Activated naive CD8-positive, alpha-beta T cell treated with anti-CD3 and anti-CD28 coated beads, Interleukin-2, amount 50 U/mL, for 24 hours (primary cell): Measurements from ENCODE around the gene RABEPK.
"Not testable (repeated sequence)": the region's sequence is repeated elsewhere in the genome, so short reads cannot be mapped to it uniquely, and the experiment has no call there.

Source experiments
- ATAC-seq: fragments of 150-1000 bp; cut with Tn5 transposase; one replicate; pipeline ENCODE4 v1.10.0; 2021
- DNase-seq: peaks from one replicate; pipeline ENCODE4 v3.0.0; 2021
- H3K27ac Mint-ChIP-seq: one replicate; pipeline ENCODE4 v1.8.0; 2021; ENCODE audit warnings: mild to moderate bottlenecking, mixed read lengths
- H3K27me3 Mint-ChIP-seq: one replicate; pipeline ENCODE4 v1.8.0; 2021; ENCODE audit warnings: mixed read lengths
- H3K36me3 Mint-ChIP-seq: one replicate; pipeline ENCODE4 v1.8.0; 2021; ENCODE audit warnings: low read depth, mixed read lengths
- H3K4me1 Mint-ChIP-seq: one replicate; pipeline ENCODE4 v1.8.0; 2021; ENCODE audit warnings: mixed read lengths
- H3K4me3 Mint-ChIP-seq: one replicate; pipeline ENCODE4 v1.8.0; 2021; ENCODE audit warnings: mild to moderate bottlenecking, moderate library complexity, mixed read lengths
- H3K9me3 Mint-ChIP-seq: one replicate; pipeline ENCODE4 v1.8.0; 2021; ENCODE audit warnings: mixed read lengths

Gene RABEPK

GRCh38 chr9:125254231-125254630 is 53.9 kb downstream of the RABEPK start:
- Mint-ChIP-seq H3K36me3 (no peaks in the 10 kb centered on the region), H3K27ac (no peak overlapping the region), H3K27me3 (peaks cover 2% of the 10 kb centered on the region), H3K4me1 (no peaks in the 10 kb centered on the region), H3K4me3 (no peak overlapping the region), H3K9me3 (no peaks in the 10 kb centered on the region)
- no peak for ATAC-seq
- DNase-seq = no peak

GRCh38 chr9:125255781-125256391 is 55.5 kb downstream of the RABEPK start:
- no peak for DNase-seq

GRCh38 chr9:125258160-125258785 is 57.9 kb downstream of the RABEPK start:
- Mint-ChIP-seq H3K9me3 (no peaks in the 10 kb centered on the region), H3K27me3 (peaks cover 2% of the 10 kb centered on the region), H3K4me1 (peaks cover 21% of the 10 kb centered on the region), H3K4me3 (no peak overlapping the region), H3K36me3 (peaks cover 4% of the 10 kb centered on the region), H3K27ac (no peak overlapping the region)
- no peak for DNase-seq
- ATAC-seq = no peak

More at GRCh38 chr9:125255781-125256391, 55.5 kb downstream of the RABEPK start:
- H3K27ac Mint-ChIP-seq = no peak overlapping the region
- peak; percentile 54 for ATAC-seq
- H3K4me1 Mint-ChIP-seq = peaks cover 5% of the 10 kb centered on the region
- H3K27me3 Mint-ChIP-seq = peaks cover 2% of the 10 kb centered on the region
- no peaks in the 10 kb centered on the region for H3K9me3 Mint-ChIP-seq
- H3K4me3 Mint-ChIP-seq = no peak overlapping the region
- H3K36me3 Mint-ChIP-seq = no peaks in the 10 kb centered on the region

GRCh38 chr9:125258832-125259534 is 58.6 kb downstream of the RABEPK start:
- H3K27ac Mint-ChIP-seq = peak overlapping the region; percentile 21
- H3K27me3 Mint-ChIP-seq = peaks cover 2% of the 10 kb centered on the region
- no peak overlapping the region for H3K4me3 Mint-ChIP-seq
- peaks cover 28% of the 10 kb centered on the region for H3K4me1 Mint-ChIP-seq
- DNase-seq = no peak
- peaks cover 9% of the 10 kb centered on the region for H3K36me3 Mint-ChIP-seq
- no peaks in the 10 kb centered on the region for H3K9me3 Mint-ChIP-seq
- no peak for ATAC-seq

GRCh38 chr9:125260561-125260960 is 60.2 kb downstream of the RABEPK start:
- ATAC-seq (no peak), DNase-seq (no peak)
- Mint-ChIP-seq H3K9me3 (no peaks in the 10 kb centered on the region), H3K27ac (peak overlapping the region; percentile 95), H3K36me3 (peaks cover 17% of the 10 kb centered on the region), H3K27me3 (peaks cover 2% of the 10 kb centered on the region), H3K4me1 (peaks cover 40% of the 10 kb centered on the region), H3K4me3 (peak overlapping the region; percentile 98)

- ATAC-seq (peak; percentile 98), DNase-seq (peak; percentile 92)
- Mint-ChIP-seq H3K27me3 (peaks cover 2% of the 10 kb centered on the region), H3K4me1 (peaks cover 42% of the 10 kb centered on the region), H3K36me3 (peaks cover 22% of the 10 kb centered on the region), H3K9me3 (no peaks in the 10 kb centered on the region), H3K4me3 (peak within 1 kb of the TSS; percentile 98), H3K27ac (peak within 1 kb of the TSS; percentile 95)
Observed at GRCh38 chr9:125261501-125262293, 61.4 kb downstream of the RABEPK start, which contains the start of gene GAPVD1. TSS of gene GAPVD1 (plus strand) at chr9:125261826. CDS start at chr9:125298922, 37,096 bp downstream.

GRCh38 chr9:125262294-125262991 is 62.1 kb downstream of the RABEPK start:
- Mint-ChIP-seq H3K4me1 (peaks cover 44% of the 10 kb centered on the region), H3K27me3 (no peaks in the 10 kb centered on the region), H3K9me3 (no peaks in the 10 kb centered on the region), H3K4me3 (peak overlapping the region; percentile 98), H3K27ac (peak overlapping the region; percentile 85), H3K36me3 (peaks cover 25% of the 10 kb centered on the region)
- DNase-seq = no peak
- ATAC-seq = peak; percentile 9

GRCh38 chr9:125264068-125264467 is 63.7 kb downstream of the RABEPK start:
- not testable (repeated sequence) for H3K27me3 Mint-ChIP-seq, H3K9me3 Mint-ChIP-seq, DNase-seq, ATAC-seq
- Mint-ChIP-seq H3K4me3 (peak overlapping the region; percentile 98), H3K27ac (peak overlapping the region; percentile 40), H3K36me3 (peaks cover 34% of the 10 kb centered on the region), H3K4me1 (peaks cover 51% of the 10 kb centered on the region)

GRCh38 chr9:125268394-125269013 is 68.2 kb downstream of the RABEPK start:
- ATAC-seq (no peak), DNase-seq (no peak)
- Mint-ChIP-seq H3K4me3 (no peak overlapping the region), H3K36me3 (peaks cover 38% of the 10 kb centered on the region), H3K27ac (no peak overlapping the region), H3K27me3 (no peaks in the 10 kb centered on the region), H3K4me1 (peaks cover 36% of the 10 kb centered on the region), H3K9me3 (no peaks in the 10 kb centered on the region)

GRCh38 chr9:125269014-125269397 is 68.7 kb downstream of the RABEPK start:
- peaks cover 34% of the 10 kb centered on the region for H3K36me3 Mint-ChIP-seq
- DNase-seq (no peak), ATAC-seq (no peak)
- H3K9me3 Mint-ChIP-seq = no peaks in the 10 kb centered on the region
- H3K27me3 Mint-ChIP-seq = no peaks in the 10 kb centered on the region
- H3K27ac Mint-ChIP-seq = no peak overlapping the region
- H3K4me3 Mint-ChIP-seq = no peak overlapping the region
- peaks cover 31% of the 10 kb centered on the region for H3K4me1 Mint-ChIP-seq

GRCh38 chr9:125271081-125271480 is 70.7 kb downstream of the RABEPK start:
- no peak for DNase-seq
- H3K36me3 Mint-ChIP-seq = peaks cover 23% of the 10 kb centered on the region
- no peak for ATAC-seq
- no peaks in the 10 kb centered on the region for H3K27me3 Mint-ChIP-seq
- no peaks in the 10 kb centered on the region for H3K9me3 Mint-ChIP-seq
- H3K4me1 Mint-ChIP-seq = peaks cover 20% of the 10 kb centered on the region
- no peak overlapping the region for H3K27ac Mint-ChIP-seq
- H3K4me3 Mint-ChIP-seq = no peak overlapping the region

GRCh38 chr9:125272697-125273096 is 72.4 kb downstream of the RABEPK start:
- Mint-ChIP-seq H3K27me3 (no peaks in the 10 kb centered on the region), H3K4me1 (peaks cover 17% of the 10 kb centered on the region), H3K4me3 (no peak overlapping the region), H3K27ac (no peak overlapping the region), H3K36me3 (peaks cover 19% of the 10 kb centered on the region), H3K9me3 (no peaks in the 10 kb centered on the region)
- no peak for DNase-seq
- ATAC-seq = no peak

- ATAC-seq (no peak), DNase-seq (no peak)
- H3K4me1 Mint-ChIP-seq = peaks cover 10% of the 10 kb centered on the region
- H3K4me3 Mint-ChIP-seq = no peak overlapping the region
- H3K27me3 Mint-ChIP-seq = no peaks in the 10 kb centered on the region
- H3K9me3 Mint-ChIP-seq = no peaks in the 10 kb centered on the region
- H3K27ac Mint-ChIP-seq = no peak overlapping the region
- peaks cover 9% of the 10 kb centered on the region for H3K36me3 Mint-ChIP-seq
Observed at GRCh38 chr9:125276771-125277170, 76.4 kb downstream of the RABEPK start.
